NK-92 (cell line): Measurements from ENCODE around the gene ATXN7L2.

Experiments used
- DNase-seq: peaks from one replicate; lab custom pipeline; 2025; ENCODE audit not compliant: unreplicated experiment; lab: John Stamatoyannopoulos, UW

Gene ATXN7L2

DNA sequence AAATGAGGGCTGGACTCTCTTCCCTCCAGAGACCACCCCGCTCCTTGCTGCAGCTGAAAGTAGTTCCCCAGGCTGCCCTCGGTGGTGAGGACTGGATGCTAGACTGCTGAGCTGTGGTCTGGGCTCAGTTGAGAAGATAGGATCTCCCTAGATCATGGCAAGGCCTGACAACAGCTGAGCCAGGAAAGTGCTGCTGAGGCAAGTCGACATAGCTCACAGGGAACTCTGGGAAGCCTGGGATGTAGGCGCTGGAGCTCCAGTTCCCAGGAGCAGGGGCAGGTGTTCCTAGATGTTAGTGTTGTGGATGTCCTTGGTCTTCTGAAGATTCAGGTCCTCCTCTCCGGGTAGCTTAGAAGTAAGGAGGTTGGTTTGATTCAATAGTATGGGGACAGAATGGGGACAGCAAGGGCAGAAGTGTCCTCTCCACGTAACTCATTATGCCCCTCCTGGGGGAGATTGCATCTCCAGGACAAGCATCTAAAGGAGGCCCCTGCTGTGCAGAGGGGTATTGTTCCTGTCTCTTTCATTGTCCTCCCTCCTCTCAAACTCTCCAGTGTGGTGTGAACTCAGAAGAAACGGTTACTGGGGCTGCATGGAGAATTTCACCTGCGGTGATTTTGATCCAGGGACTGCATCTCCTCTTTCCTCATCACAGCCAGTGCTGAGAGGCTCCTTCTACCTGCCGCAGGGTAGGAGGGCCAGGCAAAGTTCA is 13.9 kb downstream of the ATXN7L2 start:
- no peak for DNase-seq

DNA sequence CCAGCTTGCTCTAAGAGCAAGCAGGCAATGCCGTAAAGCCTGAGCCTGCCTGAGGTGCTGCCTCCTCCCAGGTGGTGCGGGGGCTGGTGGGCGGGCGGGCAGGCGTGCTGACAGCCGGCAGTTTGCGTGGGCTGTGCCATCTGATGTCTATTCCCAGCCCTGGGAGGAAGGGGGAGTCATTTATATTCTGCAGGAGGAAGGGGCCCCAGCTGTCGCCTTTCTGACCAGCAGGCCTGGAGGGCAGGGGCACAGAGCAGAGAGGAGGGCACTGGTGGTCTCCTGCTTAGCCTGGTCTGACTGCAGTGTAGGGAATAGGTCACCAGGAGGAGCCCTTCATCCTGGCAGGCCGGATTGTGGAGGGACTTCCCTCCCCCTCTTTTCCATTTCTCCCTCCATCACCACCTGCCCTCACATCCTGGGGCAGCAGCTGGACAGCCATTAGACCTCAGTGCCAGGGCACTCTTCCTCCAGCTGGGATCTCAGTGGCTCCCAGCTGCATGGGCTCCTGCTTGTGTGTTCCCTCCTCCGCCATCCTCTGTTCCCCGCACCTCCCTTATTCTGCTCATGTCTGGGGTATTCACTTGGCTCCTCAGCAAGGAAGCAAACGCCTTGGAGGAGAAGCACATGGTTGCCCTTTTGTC is 14.6 kb downstream of the ATXN7L2 start:
- DNase-seq = no peak

DNA sequence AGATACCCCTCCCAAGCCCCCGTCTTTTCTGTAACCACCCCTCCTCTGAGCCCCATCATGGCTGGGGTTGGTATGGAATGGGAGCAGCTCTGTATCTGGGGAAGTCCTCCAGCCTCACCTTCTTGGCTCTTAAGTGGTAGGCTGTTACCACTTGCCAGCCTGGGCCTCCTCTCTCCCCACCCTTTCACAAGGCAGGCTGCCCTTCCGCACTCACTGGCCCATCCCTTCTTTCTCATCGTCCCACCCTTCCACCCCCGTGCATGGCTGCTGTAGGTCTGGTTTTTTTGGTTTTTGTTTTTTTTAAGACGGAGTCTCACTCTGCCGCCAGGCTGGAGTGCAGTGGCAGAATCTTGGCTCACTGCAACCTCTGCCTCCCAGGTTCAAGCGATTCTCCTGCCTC is 15.4 kb downstream of the ATXN7L2 start:
- no peak for DNase-seq

DNA sequence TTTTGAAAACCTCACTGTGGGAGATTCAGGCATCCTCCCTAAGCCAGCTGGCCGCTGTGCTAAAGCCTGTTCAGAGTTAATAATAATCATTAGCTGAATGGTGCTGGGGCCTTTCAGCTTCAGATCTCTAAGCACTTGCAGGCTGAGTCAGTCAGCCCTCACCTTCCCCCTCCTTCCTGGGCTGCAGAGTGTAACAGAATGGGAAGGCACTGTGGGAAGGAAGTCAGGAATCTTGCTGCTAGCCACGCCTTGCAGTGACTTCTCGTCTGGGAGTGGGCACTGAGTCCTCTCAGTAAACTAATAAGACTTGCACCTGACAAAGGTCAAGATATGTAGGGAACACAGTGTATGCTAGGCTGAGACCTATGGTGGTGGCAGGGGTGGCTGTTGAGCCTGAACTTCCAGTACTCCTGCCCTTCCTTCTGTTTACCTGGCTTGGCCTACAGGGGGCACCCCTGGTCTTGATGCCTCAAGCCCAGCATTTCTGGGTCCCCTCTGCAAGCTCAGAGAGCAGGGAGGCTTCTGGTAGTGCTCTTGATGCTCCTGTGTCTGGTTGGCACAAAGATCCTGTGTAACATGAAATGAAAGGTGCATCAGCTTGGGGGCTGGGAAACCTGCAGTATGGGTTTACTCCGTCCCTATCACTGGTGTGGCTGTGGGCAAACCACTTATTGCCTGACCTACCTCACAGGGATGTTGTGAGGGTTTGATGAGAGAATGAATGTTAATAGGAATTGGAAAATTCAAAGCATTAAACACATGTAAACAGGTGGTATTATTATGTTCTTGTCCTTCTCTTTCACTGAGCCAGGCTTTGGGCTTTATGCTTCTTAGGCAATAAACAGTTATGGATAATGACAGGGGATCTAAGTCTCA is 16.2 kb downstream of the ATXN7L2 start:
- DNase-seq = no peak

DNA sequence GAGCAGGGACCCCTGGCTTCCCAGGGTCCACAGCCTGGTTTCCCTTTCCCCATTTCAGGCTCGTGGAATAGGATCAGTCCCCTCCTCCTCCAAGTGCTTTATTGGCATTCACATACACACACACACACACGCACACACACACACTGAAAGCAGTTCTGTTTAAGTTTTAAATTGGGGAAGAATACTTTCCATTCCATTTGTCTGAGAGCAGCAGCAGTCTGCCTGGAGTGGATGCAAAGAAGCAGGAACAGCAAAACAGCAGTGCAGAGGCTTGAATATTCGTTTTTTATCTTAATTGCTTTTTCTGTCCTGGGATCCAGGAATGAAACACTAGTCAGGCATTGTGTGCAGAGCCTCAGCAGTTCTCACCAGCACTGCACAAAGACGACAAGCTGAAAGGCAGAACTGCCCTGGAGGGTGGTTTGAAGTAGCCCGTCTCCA is 17.3 kb downstream of the ATXN7L2 start:
- no peak for DNase-seq

DNA sequence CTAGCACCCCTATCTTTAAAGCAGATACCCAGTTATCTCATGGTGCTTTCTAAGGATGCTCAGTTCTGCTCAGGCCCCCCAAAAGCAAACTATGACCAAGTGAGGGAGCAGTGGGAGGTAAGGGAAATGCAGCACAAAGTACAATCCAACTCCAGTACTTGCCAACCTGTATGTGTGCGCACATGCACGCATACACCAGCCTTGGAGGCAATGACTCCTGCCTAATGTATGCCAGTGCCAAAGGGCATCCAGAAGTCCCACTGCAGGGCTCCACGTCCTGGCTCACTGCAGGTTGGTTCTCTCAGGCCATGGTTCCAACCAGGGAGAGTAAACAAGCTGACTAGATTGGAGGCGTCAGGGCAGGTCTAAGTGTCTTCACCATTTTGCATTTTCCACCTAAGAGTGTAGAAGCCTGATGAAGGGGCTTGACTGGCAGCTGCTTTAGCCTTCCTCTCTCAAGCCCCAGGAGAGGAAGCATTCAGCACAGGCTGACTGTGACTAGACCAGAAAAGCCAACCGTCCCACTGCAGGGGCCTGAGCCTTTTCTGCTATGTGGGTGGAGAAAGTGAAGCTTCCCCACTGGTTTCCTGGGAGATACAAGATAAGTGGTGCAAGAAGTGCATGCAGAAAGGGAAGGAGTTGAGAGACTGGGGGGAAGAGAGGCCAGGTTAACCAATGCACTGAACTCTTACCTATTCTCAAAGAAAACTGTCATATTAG is 18.1 kb downstream of the ATXN7L2 start:
- no peak for DNase-seq

DNA sequence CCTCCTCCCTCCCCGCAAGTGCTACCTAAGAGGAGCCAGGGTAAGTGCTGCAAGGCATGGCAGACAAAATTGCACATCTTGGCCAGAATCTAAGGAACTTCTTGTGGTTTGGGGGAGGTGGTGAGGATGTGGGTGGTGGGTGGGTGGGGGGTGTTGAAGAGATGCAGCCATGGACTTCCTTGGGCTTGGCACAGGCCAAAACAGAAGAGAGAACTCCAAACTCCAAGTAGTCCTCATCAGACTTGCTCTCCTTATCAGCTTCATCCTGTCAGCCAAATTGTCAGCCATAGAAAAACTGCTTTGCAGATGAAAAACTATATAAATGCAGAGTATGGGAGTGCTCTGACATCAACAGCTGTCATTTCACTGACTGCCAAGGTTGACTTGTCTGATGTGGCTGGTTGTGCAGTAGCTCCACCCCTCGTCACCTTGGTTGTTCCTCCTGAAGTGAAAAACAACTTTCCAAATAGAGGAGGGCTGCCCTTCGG is 18.7 kb downstream of the ATXN7L2 start:
- DNase-seq = no peak

DNA sequence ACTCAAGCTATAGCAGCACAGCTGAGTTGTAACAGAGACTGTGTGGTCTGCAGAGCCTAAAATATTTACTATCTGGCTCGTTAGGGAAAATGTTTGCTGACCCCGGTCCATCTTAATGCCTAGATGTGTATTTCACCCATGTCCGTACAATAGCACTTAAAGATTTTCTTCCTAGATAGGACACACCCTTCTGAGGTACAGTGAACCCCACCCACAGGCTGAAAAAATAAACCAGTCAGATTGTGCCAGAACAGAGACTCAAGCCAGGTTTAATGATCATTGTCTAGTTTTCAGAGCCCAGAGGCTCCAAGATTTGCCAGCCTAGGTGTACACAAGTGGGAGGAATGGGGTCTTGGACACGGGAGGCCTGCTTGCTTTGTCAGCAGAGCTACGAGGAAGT is 20.2 kb downstream of the ATXN7L2 start:
- DNase-seq = no peak

DNA sequence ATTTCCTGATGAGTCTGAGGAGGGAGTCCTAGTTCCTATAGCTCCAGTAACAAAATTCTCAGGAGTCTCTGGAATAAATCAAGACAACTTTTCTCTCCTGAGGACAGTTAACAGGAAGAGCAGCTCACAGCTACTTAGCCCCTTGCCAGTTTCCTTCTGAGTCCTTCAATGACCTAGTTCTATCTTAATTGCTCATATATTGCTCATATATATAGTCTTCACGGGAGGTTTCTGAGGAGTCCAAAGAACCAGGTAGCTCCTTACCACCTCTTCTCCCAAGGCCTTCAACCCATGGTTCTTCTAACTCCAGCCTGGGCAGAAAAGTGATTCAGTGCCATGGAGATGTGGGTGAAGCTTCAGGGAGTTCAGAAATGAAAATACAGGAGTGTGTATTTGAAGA is 21.3 kb downstream of the ATXN7L2 start:
- no peak for DNase-seq

DNA sequence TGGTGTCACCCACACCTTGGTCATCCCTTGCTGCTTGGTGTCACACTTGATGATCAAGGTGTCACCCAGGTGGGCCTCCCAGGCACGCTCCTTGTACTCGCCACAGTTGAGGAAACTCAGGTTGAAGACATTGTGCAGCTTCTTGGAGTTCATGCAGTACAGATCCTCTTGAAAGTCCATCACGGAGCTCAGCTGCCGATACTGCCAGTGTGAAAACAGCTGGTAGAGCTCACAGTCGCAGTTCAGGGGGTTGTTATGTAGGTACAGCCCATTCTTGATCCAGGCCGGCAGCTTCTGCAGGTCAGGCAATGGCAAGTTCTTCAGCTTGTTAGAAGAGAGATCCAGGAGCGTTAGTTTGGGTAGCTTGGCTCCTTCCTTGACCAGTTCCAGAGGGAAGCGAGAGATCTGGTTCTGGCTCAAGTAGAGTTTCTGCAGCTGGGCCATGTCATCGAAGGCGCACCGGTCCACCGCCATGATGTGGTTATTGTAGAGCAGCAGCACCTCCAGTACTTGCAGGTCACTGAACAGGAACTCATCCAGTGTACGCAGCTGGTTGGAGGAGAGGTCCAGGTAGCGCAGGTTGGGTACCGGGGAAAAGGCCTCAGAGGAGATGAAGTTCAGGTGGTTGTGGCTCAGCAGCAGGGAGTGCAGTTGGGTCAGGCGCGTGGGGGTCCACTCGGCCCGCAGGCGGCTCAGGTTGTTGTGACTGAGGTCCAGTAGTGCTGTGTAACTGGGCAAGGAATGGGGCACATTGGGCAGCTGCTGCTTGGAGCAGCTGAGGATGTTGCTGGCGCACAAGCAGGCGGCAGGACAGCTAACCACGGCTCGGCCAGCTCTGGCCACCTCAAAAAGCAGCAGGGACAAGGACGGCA is 24.5 kb downstream of the ATXN7L2 start:
- DNase-seq = no peak

DNA sequence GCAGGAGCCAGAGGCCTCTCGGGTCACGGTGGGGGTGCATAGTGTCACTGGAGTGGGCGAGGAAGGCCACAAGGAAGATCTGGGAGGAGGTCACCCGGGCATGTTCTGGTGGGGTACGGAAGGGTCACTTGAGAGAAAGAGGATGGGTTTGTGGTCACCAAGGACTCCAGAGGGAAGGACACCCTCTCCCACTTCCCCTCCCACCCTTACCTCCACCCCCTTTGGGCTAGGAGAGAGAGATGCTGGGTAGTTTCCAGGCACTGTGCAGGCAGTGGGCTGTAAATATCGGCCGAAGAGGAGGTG is 25.1 kb downstream of the ATXN7L2 start:
- no peak for DNase-seq

DNA sequence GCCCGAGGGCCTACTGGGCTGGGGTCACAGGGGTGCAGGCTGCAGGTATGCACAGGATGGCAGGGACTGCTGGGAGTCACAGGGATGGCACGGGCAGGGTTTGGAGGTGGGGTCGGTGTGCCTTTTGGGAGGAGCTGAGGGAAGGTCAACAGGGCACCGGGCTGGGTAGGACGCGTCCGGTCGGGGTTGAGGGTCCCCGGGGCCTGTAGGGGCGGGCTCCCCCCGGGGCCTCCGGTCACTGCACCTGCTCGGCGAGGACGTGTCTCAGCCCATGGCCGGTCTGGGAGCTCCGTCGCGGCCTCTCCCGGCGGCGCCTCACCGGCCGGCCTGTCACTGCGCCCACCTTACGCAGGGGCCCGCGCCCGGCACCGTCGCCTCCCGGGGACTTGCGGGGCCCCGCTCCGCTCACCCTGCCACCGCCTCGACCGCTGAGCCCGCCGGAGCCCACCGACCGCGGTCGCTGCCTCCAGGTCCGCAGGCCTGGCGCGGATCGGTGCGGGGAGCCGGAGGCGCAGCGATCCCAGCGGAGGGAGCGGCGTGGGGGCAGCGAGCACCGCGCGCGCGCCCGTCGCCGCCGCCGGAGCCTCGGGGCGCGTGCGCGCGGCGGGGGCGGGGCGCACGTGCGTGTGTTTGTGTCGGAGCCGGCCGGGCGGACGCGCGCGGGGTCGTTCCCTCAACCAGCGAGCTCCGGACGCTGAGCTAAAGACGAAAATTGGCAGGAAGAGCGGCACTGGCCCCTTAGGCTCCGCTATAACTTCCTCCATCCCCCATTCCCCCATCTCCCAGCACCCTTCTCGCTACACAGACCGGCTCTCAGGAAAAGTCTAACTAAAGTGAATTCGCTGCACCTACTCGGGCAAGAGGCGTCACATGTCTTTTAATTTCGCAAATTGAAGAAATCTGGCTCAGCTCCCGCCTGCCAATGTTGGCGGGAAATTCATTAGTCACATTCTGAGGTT is 25.8 kb downstream of the ATXN7L2 start, which contains the start of gene AMIGO1:
AMIGO1 (minus strand) TSS at position 552 of the 959 bp plus-strand sequence. CDS start 815 bp downstream, outside the sequence.
- DNase-seq = no peak

DNA sequence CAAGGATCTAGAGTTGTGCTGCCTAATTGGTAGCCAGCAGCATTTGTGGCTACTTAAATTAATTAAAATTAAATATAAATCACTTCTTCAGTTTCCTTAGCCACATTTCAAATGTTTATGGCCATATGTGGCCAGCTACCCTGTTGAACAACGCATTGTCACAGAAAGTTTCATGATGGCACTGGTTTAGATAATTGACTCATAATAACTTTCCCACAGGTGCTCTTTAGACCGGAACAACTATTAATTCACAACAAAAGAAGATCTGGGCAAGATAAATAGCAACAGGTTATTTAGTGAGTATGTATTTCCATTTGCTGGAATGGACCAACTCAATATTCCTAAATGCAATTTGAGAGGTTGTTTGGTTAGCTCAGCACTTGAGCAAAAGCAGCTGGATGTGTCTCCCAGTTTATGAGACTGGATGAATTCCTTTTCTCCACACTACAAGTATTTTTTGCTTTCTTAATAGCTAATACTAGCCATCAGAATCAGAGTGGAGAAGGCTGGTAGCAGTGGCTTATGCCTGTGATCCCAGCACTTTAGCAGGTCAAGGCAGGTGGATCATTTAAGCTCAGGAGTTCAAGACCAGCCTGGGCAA is 29.5 kb downstream of the ATXN7L2 start:
- no peak for DNase-seq

DNA sequence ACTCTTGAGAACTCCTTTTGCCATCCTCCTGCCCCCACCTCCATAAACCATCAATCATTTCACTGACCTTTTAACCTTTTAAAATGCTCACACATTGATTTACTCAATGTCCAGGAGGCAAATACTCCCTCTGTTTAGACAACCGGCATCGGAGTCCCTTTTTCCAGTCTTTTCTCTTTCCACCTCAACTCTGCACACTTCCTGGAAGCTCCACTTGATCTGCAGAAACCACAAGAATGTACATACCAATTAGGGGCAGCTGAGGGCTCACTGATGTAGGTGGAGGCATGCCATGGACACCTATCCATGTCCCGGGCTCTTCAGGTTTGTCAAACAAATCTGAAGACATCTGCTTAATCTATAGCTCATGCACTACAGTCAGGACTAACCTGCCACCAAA is 31.1 kb downstream of the ATXN7L2 start:
- no peak for DNase-seq

DNA sequence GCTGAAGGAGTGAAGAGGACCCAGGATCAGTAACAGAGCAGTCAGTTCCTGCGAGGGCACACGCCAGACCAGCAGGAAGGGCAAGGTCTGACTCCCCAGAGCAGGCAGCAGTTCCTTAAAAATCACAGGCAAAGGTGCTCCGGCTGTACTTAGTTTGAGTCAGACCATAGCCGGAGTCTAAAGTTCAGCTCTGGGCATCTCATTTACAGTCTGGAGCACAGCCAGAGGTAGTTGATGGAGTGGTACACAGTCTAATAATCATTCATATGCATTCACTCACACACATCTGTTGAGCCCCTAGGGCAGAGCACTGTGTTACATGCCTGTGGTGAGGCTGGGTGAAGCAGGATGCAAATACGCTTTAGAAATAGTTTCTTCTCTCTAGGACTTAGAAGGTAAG is 33.2 kb downstream of the ATXN7L2 start:
- no peak for DNase-seq

DNA sequence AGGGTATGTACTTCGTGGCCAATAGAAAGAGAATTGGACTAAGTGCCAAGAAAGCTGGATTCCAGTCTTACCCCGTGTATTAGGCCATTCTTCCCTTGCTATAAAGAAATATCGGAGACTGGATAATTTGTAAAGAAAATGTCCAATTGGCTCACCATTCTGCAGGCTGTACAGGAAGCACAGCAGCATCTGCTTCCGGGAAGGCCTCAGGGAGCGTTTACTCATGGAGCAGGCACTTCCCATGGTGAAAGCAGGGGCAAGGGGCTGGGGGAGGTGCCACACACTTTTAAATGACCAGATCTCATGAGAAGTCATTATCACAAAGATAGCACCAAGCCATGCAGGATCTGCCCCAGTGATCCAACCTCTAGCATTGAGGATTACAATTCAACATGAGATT is 33.6 kb downstream of the ATXN7L2 start:
- no peak for DNase-seq

DNA sequence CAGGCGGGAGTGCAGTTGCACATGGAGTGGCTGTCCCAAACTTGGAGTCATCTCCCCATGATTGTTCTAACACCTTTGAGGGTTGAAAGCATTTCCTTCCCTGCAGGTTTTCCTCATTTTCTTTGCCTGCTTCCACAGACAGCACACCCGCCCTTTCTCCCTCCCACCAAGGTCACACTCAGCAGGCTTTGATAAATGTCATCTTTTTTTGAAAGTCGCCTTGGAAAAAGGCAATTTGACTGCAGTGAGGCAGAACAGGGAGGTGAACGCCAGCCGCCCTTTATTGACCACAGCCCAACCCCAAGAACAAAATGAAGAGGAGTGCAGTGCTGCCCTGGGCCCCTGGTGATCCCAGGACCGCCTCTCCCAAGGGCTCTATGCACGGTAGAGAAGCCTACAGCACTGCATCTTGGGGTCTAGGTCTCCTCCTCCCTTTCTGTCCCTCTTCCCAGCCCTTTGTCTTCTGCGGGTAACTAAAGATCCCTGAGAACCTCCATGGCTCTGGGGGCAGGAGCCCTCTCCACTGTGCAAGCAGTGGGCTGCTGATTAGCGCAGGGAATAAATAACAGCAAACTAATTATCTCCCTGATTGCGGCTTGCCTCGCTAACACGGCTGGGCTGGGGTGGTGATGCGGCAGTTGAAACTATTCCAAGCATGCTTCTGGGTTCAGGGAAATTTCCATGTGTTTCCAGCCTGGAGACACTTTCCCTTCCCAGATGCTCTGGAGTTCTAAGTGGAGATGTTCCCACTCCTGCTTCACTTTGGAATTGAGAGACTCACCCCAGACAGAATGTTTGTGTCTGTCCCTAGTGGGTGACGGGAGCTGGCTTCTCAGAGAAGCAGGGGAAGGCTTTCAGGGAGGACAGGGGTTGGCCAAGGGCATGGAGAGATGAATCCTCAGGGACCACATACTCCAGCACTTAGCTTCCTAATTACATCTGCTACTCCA is 37.6 kb downstream of the ATXN7L2 start:
- no peak for DNase-seq

DNA sequence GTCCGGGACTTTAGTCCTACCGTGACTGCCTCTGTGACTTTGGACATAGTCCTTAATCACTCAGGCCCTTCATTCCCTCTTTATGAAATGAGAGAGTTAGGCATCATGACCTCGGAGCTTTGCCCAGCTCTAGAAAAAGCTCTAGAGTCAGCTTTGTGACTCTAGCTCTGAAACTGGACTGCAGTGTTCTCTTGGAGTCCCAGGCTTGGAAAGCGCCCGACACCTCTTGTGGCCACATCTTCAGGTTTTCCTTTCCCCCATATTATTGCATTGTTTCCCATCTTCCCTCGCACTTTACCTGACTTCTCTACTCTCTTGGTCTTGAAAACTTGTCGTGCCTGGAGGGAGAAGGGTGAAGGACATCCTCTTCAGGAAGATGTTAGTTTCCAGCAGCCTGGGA is 38.3 kb downstream of the ATXN7L2 start:
- no peak for DNase-seq
